ENCODE data around the gene LRIT2.

GRCh38 chr10:84263716-84264115, 38.4 kb upstream of the LRIT2 start:
- TF ChIP-seq CTCF (IDR thresholded peaks at IDR 0.05) (no peak), POLR2A (IDR thresholded peaks at IDR 0.05) (no peak)

Measured in lower leg skin (tissue), 3 donors.